GM12873 (cell line): Measurements from ENCODE around the gene TPK1.

ENCODE experiments used
- CTCF ChIP-seq: IDR thresholded peaks from 2 replicates; pipeline ENCODE4 v1.5.1; 2012; ENCODE audit warnings: low read depth, mild to moderate bottlenecking, moderate library complexity, low read length, control low read depth; ENCODE audit not compliant: insufficient read depth; ENCODE audit errors: missing control alignments

Gene TPK1

GRCh38 chr7:144835652-144836544 is at the start of gene TPK1:
Gene TPK1 (minus strand): TSS chr7:144836053. CDS start chr7:144835602, 451 bp downstream.
- TF ChIP-seq CTCF, result no peak

GRCh38 chr7:144885478-144885877 is 49.6 kb upstream of the TPK1 start:
- TF ChIP-seq CTCF, result no peak

GRCh38 chr7:144884896-144885295 is 49.0 kb upstream of the TPK1 start:
- no peak for TF ChIP-seq CTCF

- no peak for TF ChIP-seq CTCF
Observed at GRCh38 chr7:144873316-144873845, 37.5 kb upstream of the TPK1 start.

GRCh38 chr7:144869082-144869481 is 33.2 kb upstream of the TPK1 start:
- no peak for TF ChIP-seq CTCF

- TF ChIP-seq CTCF, result no peak
Observed at GRCh38 chr7:144866189-144866588, 30.3 kb upstream of the TPK1 start.

- no peak for TF ChIP-seq CTCF
Observed at GRCh38 chr7:144863320-144863647, 27.4 kb upstream of the TPK1 start.
